H1 (cell line): ENCODE results near the gene ASB16. TPM values are rescaled to one million over a fixed set of nuclear protein-coding genes. Genes with fewer than 3 reads are reported as not detected.

Experiments used
- CTCF ChIA-PET: fragments of 300-600 bp; sonication (Branson Sonifier 250); formaldehyde crosslinking; loops from one replicate; lab custom pipeline; 2021; ENCODE audit not compliant: partially characterized antibody; lab: Charles Lee
- POLR2A ChIA-PET: fragments of 300-600 bp; sonication (Branson Sonifier 250); formaldehyde crosslinking; loops from one replicate; lab custom pipeline; 2021; ENCODE audit warnings: inconsistent platforms; ENCODE audit not compliant: partially characterized antibody; lab: Charles Lee
- DNase-seq, 2 experiments: peaks; one replicate each; pipeline versions ENCODE4 v3.0.0 to v3.0.0-alpha.2; 2010 to 2022; ENCODE audit warnings: low spot score in 2 of 2, low read depth in 1 of 2, mixed read lengths in 1 of 2
- FAIRE-seq: peaks from 2 replicates; lab custom pipeline; 2011; peaks lifted over from hg19 to GRCh38; lab: Jason Lieb, UNC
- H2AFZ ChIP-seq: 2 replicates; pipeline ENCODE4 v1.8.1; 2012; ENCODE audit warnings: low read length, inconsistent platforms
- H2AK5ac ChIP-seq: 2 replicates; pipeline ENCODE4 v1.6.1; 2013; ENCODE audit warnings: low read depth, low read length
- H2BK120ac ChIP-seq: replicated peaks from 2 replicates; pipeline ENCODE3; 2013; ENCODE audit warnings: low read depth, low read length, inconsistent platforms
- H2BK12ac ChIP-seq: 2 replicates; pipeline ENCODE4 v1.6.1; 2013; ENCODE audit warnings: low read depth, low read length
- H2BK15ac ChIP-seq: 2 replicates; pipeline ENCODE4 v1.6.1; 2013; ENCODE audit warnings: low read length
- H2BK20ac ChIP-seq: 2 replicates; pipeline ENCODE4 v1.6.1; 2013; ENCODE audit warnings: low read length
- H2BK5ac ChIP-seq: 2 replicates; pipeline ENCODE4 v1.6.1; 2013; ENCODE audit warnings: low read depth, low read length
- H3K14ac ChIP-seq: 2 replicates; pipeline ENCODE4 v1.6.1; 2013; ENCODE audit warnings: inconsistent platforms; ENCODE audit not compliant: insufficient read length
- H3K18ac ChIP-seq: 2 replicates; pipeline ENCODE4 v1.6.1; 2013; ENCODE audit warnings: low read length; ENCODE audit errors: extremely low read depth
- H3K23ac ChIP-seq: 2 replicates; pipeline ENCODE4 v1.6.1; 2013; ENCODE audit warnings: inconsistent platforms; ENCODE audit not compliant: insufficient read length
- H3K23me2 ChIP-seq: 2 replicates; pipeline ENCODE4 v1.6.1; 2013; ENCODE audit warnings: low read depth, low read length
- H3K27ac ChIP-seq: 2 replicates; pipeline ENCODE4 v1.6.1; 2011; ENCODE audit warnings: low read depth, low read length, inconsistent platforms
- H3K27me3 ChIP-seq, 4 experiments: replicated peaks in 1 of 4; 1 replicate in 1 of 4; 2 replicates in 3 of 4; pipeline versions ENCODE4 v1.6.1 to v1.8.1; 2011 to 2013; ENCODE audit warnings: low read length in 3 of 4, mild to moderate bottlenecking in 3 of 4, inconsistent platforms in 2 of 4, mixed read lengths in 2 of 4, moderate library complexity in 1 of 4; ENCODE audit not compliant: control insufficient read depth in 3 of 4, insufficient read depth in 3 of 4; ENCODE audit errors: extremely low read depth in 1 of 4
- H3K36me3 ChIP-seq, 4 experiments: 2 replicates each; pipeline versions ENCODE4 v1.6.1 to v1.8.1; 2011 to 2013; ENCODE audit warnings: mild to moderate bottlenecking in 4 of 4, low read length in 3 of 4, moderate library complexity in 2 of 4, control low read depth in 1 of 4, inconsistent platforms in 1 of 4; ENCODE audit not compliant: insufficient read depth in 4 of 4, control insufficient read depth in 2 of 4
- H3K4ac ChIP-seq: replicated peaks from 2 replicates; pipeline ENCODE3; 2013; ENCODE audit warnings: low read length, low read depth, mixed read lengths, inconsistent platforms; ENCODE audit not compliant: insufficient read length
- H3K4me1 ChIP-seq, 4 experiments: replicated peaks in 1 of 4; 1 replicate in 1 of 4; 2 replicates in 3 of 4; pipeline versions ENCODE4 v1.6.1 to v1.8.1; 2011 to 2013; ENCODE audit warnings: low read length in 3 of 4, inconsistent platforms in 2 of 4, mixed read lengths in 1 of 4; ENCODE audit not compliant: insufficient read depth in 4 of 4, control insufficient read depth in 3 of 4
- H3K4me2 ChIP-seq, 2 experiments: 2 replicates each; pipeline versions ENCODE4 v1.6.1 to v1.8.1; 2011 to 2013; ENCODE audit warnings: low read depth in 2 of 2, low read length in 2 of 2, control low read depth in 1 of 2, inconsistent platforms in 1 of 2, mild to moderate bottlenecking in 1 of 2; ENCODE audit not compliant: insufficient read depth in 1 of 2
- H3K4me3 ChIP-seq, 4 experiments: fragments of 200-600, 300-600 bp in 1 of 4; sonication (generic), shearing (Covaris generic), sonication (Bioruptor Twin) in 1 of 4; 2 replicates each; pipeline versions ENCODE4 v1.5.1 to v1.8.1; 2011 to 2016; ENCODE audit warnings: low read length in 4 of 4, low read depth in 3 of 4, control low read depth in 2 of 4, inconsistent platforms in 2 of 4, mild to moderate bottlenecking in 2 of 4, mixed read lengths in 1 of 4, moderate library complexity in 1 of 4; ENCODE audit not compliant: insufficient read depth in 2 of 4; ENCODE audit errors: extremely low read depth in 1 of 4
- H3K56ac ChIP-seq: replicated peaks from 2 replicates; pipeline ENCODE3; 2013; ENCODE audit warnings: low read depth, mild to moderate bottlenecking, mixed read lengths, low read length, inconsistent platforms; ENCODE audit not compliant: insufficient read length
- H3K79me1 ChIP-seq: 2 replicates; pipeline ENCODE4 v1.6.1; 2013; ENCODE audit warnings: low read depth, low read length, control low read depth
- H3K79me2 ChIP-seq, 2 experiments: 2 replicates each; pipeline versions ENCODE4 v1.6.1 to v1.8.1; 2012 to 2013; ENCODE audit warnings: low read length in 2 of 2, mild to moderate bottlenecking in 2 of 2, inconsistent platforms in 1 of 2; ENCODE audit not compliant: insufficient read depth in 2 of 2, control insufficient read depth in 1 of 2
- H3K9ac ChIP-seq, 4 experiments: replicated peaks in 1 of 4; 1 replicate in 1 of 4; 2 replicates in 3 of 4; pipeline versions ENCODE4 v1.6.1 to v1.8.1; 2011 to 2013; ENCODE audit warnings: low read depth in 3 of 4, low read length in 3 of 4, control low read depth in 2 of 4, mild to moderate bottlenecking in 2 of 4, moderate library complexity in 2 of 4, inconsistent platforms in 1 of 4; ENCODE audit errors: extremely low read depth in 1 of 4
- H3K9me3 ChIP-seq, 2 experiments: 2 replicates each; pipeline versions ENCODE4 v1.6.1 to v1.8.1; 2012 to 2013; ENCODE audit warnings: mild to moderate bottlenecking in 2 of 2, moderate library complexity in 2 of 2, control low read depth in 1 of 2, inconsistent platforms in 1 of 2, low read depth in 1 of 2, low read length in 1 of 2, mixed read lengths in 1 of 2; ENCODE audit not compliant: insufficient read depth in 2 of 2
- H4K20me1 ChIP-seq, 2 experiments: replicated peaks in 1 of 2; 2 replicates each; pipeline versions ENCODE3 to v1.8.1; 2011 to 2013; ENCODE audit warnings: inconsistent platforms in 2 of 2, low read length in 2 of 2, mild to moderate bottlenecking in 1 of 2; ENCODE audit not compliant: insufficient read depth in 2 of 2, control insufficient read depth in 1 of 2
- H4K5ac ChIP-seq: 2 replicates; pipeline ENCODE4 v1.6.1; 2013; ENCODE audit warnings: low read length, low read depth, mixed read lengths, inconsistent platforms; ENCODE audit not compliant: insufficient read length
- H4K8ac ChIP-seq: 2 replicates; pipeline ENCODE4 v1.8.0; 2013; ENCODE audit warnings: mild to moderate bottlenecking, moderate library complexity, low read length, inconsistent platforms; ENCODE audit not compliant: insufficient read depth; ENCODE audit errors: extremely low read depth
- H4K91ac ChIP-seq: replicated peaks from 2 replicates; pipeline ENCODE3; 2013; ENCODE audit warnings: low read length, mixed read lengths, inconsistent platforms; ENCODE audit not compliant: insufficient read length
- CHD1 ChIP-seq: IDR thresholded peaks from 2 replicates; pipeline ENCODE4 v1.6.1; 2012; ENCODE audit warnings: low read depth, low read length, improper control_type of control experiment
- WGBS, 2 experiments: shearing (Covaris generic) in 1 of 2; methylation state at CpG; one replicate each; pipeline versions ENCODE4 v1.1.6 to v1.1.7; 2013 to 2015; ENCODE audit warnings: low lambda C conversion rate in 2 of 2, mixed read lengths in 2 of 2, inconsistent platforms in 1 of 2, low coverage in 1 of 2, missing lambda C conversion rate in 1 of 2; ENCODE audit not compliant: insufficient replicate concordance in 2 of 2, insufficient coverage in 1 of 2, insufficient read length in 1 of 2; ENCODE audit errors: extremely low coverage in 1 of 2, missing lambda C conversion rate in 1 of 2; 5-methylcytosine and 5-hydroxymethylcytosine counted together
- polyA plus RNA-seq, 7 experiments: library from polyadenylated mRNA; depleted of rRNA in 3 of 7; stranded (reverse) in 5 of 7; unstranded in 2 of 7; fragments of >200 nt in 5 of 7; fragments of 200-250 nt in 2 of 7; gene quantifications; 1 replicate in 5 of 7; 2 replicates in 1 of 7; 4 replicates in 1 of 7; pipeline versions ENCODE4 v1.2.1 to v1.2.3, GENCODE V29; 2011 to 2013; ENCODE audit warnings: missing spikeins in 2 of 7, mixed read lengths in 2 of 7
- total RNA-seq: library from RNA; stranded (reverse); fragmentation: NEBNext Ultra II Directional; extraction: Animal tissue kit (Norgen Biotek cat#: 25700); gene quantifications from 2 replicates; pipeline ENCODE4 v1.2.1, GENCODE V29; 2021

The ASB16 gene
- total and polyA plus RNA-seq, 2 of the 8 experiments (the other 6 are each of a cell fraction or from before 2014, with no cell fraction given): 0.05 TPM; not detected in 1

DNA sequence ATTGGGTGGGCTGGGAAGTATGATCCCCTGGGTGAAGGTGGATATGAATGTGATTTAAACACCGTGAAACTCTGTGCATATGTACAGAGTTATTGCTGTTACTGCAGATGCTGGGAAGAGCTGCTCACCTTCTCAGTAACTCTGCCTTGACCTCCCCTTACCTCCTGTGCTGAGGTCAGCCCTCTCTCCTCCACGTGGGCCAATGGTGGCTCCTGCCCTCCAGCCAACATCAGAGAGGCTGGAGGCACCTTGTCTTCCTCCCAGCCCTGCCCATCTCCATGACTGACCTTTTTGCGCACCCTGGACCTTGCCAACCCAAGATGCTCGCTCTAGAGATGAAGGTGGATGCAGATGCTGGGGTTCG is 387 bp upstream of the ASB16 start:
- Histone ChIP-seq H3K27ac (peak overlapping the region; percentile 13; the same call in 1 of the 2 replicates), H2BK5ac (peak overlapping the region; percentile 80), H3K14ac (no peak overlapping the region)
- no peak for TF ChIP-seq CHD1

More for the DNA sequence above, 387 bp upstream of the ASB16 start:
- no peaks in the 10 kb centered on the region for H3K23me2 ChIP-seq
- H2BK20ac ChIP-seq: 0 out of 2 replicates have a peak overlapping the region, but pooled peaks have one; percentile 48
- H3K79me2 ChIP-seq: no peaks in the 10 kb centered on the region
- no peak for DNase-seq
- H3K4me1 ChIP-seq: peaks cover 0 to 15% (median 8%) of the 10 kb centered on the region in 4 experiments; a peak in 5 of 7 replicates
- no peak overlapping the region for H3K56ac ChIP-seq
- peak overlapping the region; percentile 10 to 40; a peak in 1 of 4 replicates for H3K4me2 ChIP-seq
- no peaks in the 10 kb centered on the region for H3K79me1 ChIP-seq
- peak overlapping the region; percentile 40; the same call in 1 of the 2 replicates for H2BK15ac ChIP-seq
- H3K36me3 ChIP-seq: 0 out of 8 replicates have a peak, but pooled peaks cover 0 to 3% (median 0%) of the 10 kb centered on the region in 4 experiments
- no peak overlapping the region for H2BK120ac ChIP-seq
- no peak for FAIRE-seq
- no peak overlapping the region; the same call in 1 of the 2 replicates for H3K18ac ChIP-seq
- no peak overlapping the region for H3K4me3 ChIP-seq
- H4K5ac ChIP-seq: no peak overlapping the region
- H4K8ac ChIP-seq: no peak overlapping the region
- no peaks in the 10 kb centered on the region for H4K20me1 ChIP-seq
- no peak overlapping the region for H2AFZ ChIP-seq
- H3K9me3 ChIP-seq: no peaks in the 10 kb centered on the region
- no peak overlapping the region for H3K23ac ChIP-seq
- CTCF ChIA-PET: interaction anchor here (1.4 to 8.1 kb wide), 13 partner anchors 10 to 187 kb away, joined by 3 to 61 read pairs (median 14); partner anchors contain the start of genes HDAC5 and TMUB2
- 94% methylated on average over 5 of the region's 5 CpGs; no CpG with 5 or more reads in 1 of the 2 experiments for WGBS, 2 experiments
- POLR2A ChIA-PET: interaction anchor here (0.6 to 8.7 kb wide), 11 partner anchors 11 to 180 kb away, joined by 3 to 84 read pairs (median 4); partner anchors contain the start of genes HDAC5, LSM12 and TMUB2
- H2AK5ac ChIP-seq: no peak overlapping the region
- no peak overlapping the region for H3K4ac ChIP-seq
- no peaks in the 10 kb centered on the region for H3K27me3 ChIP-seq
- no peak overlapping the region for H4K91ac ChIP-seq
- no peak overlapping the region for H3K9ac ChIP-seq
- peak overlapping the region; percentile 75; the same call in 1 of the 2 replicates for H2BK12ac ChIP-seq
